Tibial artery (tissue), 4 donors: Measurements from ENCODE around the gene MMGT1.

Experiments
- DNase-seq, 2 donors: peaks; one replicate each; pipeline ENCODE4 v3.0.0-alpha.2; 2019
- H3K27ac ChIP-seq, 2 donors: fragments of 200-600 bp; sonication (generic) in 1 of 2; 1 replicate in 1 of 2; 2 replicates in 1 of 2; pipeline ENCODE4 v1.5.1; 2018 to 2019; ENCODE audit warnings: mild to moderate bottlenecking in 1 of 2
- H3K27me3 ChIP-seq, 2 donors: fragments of 200-600 bp; sonication (generic) in 1 of 2; one replicate each; pipeline versions ENCODE4 v1.5.1 to v1.6.0; 2016 to 2019
- H3K36me3 ChIP-seq, 3 donors: fragments of 200-600 bp; sonication (generic) in 2 of 3; one replicate each; pipeline ENCODE4 v1.5.1; 2016 to 2019; ENCODE audit warnings: mild to moderate bottlenecking in 2 of 3
- H3K4me1 ChIP-seq, 4 donors: fragments of 200-600 bp; sonication (generic) in 2 of 4; 1 replicate in 3 of 4; 2 replicates in 1 of 4; pipeline ENCODE4 v1.5.1; 2016 to 2019
- H3K4me3 ChIP-seq, 2 donors: fragments of 200-600 bp; sonication (generic) in 1 of 2; 1 replicate in 1 of 2; 2 replicates in 1 of 2; pipeline ENCODE4 v1.5.1; 2018 to 2019; ENCODE audit warnings: mild to moderate bottlenecking in 2 of 2
- H3K9me3 ChIP-seq, 3 donors: fragments of 200-600 bp; sonication (generic) in 1 of 3; one replicate each; pipeline ENCODE4 v1.5.1; 2016 to 2019
- intact Hi-C: fragments of 100-400 bp; cut with DNase I; formaldehyde crosslinking; loops from one replicate; pipeline ENCODE4 v1.15.0; 2023; ENCODE audit warnings: low total_unique reads
- TF ChIP-seq, protein P1 (sequence below), 2 experiments: fragments of 200-600 bp in 1 of 2; fragments of 450-650 bp in 1 of 2; IDR thresholded peaks; one replicate each; pipeline ENCODE4 v1.5.1; 2017 to 2019; ENCODE audit warnings: antibody characterized with exemption in 2 of 2, mild to moderate bottlenecking in 1 of 2, moderate library complexity in 1 of 2

MMGT1 gene

DNA sequence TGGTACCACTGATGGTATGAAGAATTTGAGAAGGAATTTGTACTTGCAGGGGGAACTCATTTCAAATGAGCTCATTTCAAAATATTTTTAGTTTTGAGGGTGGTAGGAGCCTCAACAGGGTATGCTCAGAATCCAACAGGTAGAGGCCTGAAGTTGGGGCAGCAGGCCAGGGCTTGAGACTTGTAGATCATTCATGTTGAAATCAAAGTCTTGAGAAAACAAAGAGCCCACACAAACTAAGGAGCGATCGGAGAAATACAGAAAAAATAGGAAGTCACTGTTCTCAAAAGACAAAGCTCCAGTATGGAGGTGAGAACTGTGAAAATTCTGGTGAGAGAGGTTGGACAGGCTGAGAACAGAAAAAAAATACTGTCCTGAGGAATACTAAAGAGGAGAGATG lies 10.5 kb upstream of the MMGT1 start:
- TF ChIP-seq, protein P1, sequence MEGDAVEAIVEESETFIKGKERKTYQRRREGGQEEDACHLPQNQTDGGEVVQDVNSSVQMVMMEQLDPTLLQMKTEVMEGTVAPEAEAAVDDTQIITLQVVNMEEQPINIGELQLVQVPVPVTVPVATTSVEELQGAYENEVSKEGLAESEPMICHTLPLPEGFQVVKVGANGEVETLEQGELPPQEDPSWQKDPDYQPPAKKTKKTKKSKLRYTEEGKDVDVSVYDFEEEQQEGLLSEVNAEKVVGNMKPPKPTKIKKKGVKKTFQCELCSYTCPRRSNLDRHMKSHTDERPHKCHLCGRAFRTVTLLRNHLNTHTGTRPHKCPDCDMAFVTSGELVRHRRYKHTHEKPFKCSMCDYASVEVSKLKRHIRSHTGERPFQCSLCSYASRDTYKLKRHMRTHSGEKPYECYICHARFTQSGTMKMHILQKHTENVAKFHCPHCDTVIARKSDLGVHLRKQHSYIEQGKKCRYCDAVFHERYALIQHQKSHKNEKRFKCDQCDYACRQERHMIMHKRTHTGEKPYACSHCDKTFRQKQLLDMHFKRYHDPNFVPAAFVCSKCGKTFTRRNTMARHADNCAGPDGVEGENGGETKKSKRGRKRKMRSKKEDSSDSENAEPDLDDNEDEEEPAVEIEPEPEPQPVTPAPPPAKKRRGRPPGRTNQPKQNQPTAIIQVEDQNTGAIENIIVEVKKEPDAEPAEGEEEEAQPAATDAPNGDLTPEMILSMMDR (IDR thresholded peaks at IDR 0.05) = no peak
- Histone ChIP-seq H3K36me3 (no peaks in the 10 kb centered on the region), H3K27me3 (no peaks in the 10 kb centered on the region), H3K9me3 (no peaks in the 10 kb centered on the region), H3K4me3 (peak overlapping the region; percentile 64 to 82), H3K27ac (peak overlapping the region; percentile 77 to 81), H3K4me1 (peaks cover 0 to 5% (median 1%) of the 10 kb centered on the region in 4 donors)
- DNase-seq = no peak
- intact Hi-C loops = no loop called here

GRCh38 chrX:135982860-135983259 lies 9.1 kb upstream of the MMGT1 start:
- DNase-seq = no peak
- intact Hi-C loops = no loop called here
- H3K9me3 ChIP-seq = no peaks in the 10 kb centered on the region
- peaks cover 0 to 5% (median 0%) of the 10 kb centered on the region in 4 donors for H3K4me1 ChIP-seq
- no peak overlapping the region for H3K4me3 ChIP-seq
- no peak overlapping the region for H3K27ac ChIP-seq
- H3K36me3 ChIP-seq = no peaks in the 10 kb centered on the region
- H3K27me3 ChIP-seq = no peaks in the 10 kb centered on the region
- TF ChIP-seq, protein P1 (IDR thresholded peaks at IDR 0.05) = no peak

GRCh38 chrX:135981668-135982067 lies 7.9 kb upstream of the MMGT1 start:
- Histone ChIP-seq H3K36me3 (no peaks in the 10 kb centered on the region), H3K27me3 (no peaks in the 10 kb centered on the region), H3K9me3 (no peaks in the 10 kb centered on the region), H3K4me3 (no peak overlapping the region), H3K27ac (no peak overlapping the region), H3K4me1 (no peaks in the 10 kb centered on the region)
- no peak for DNase-seq
- TF ChIP-seq, protein P1 (IDR thresholded peaks at IDR 0.05) = no peak
- intact Hi-C loops = no loop called here

DNA sequence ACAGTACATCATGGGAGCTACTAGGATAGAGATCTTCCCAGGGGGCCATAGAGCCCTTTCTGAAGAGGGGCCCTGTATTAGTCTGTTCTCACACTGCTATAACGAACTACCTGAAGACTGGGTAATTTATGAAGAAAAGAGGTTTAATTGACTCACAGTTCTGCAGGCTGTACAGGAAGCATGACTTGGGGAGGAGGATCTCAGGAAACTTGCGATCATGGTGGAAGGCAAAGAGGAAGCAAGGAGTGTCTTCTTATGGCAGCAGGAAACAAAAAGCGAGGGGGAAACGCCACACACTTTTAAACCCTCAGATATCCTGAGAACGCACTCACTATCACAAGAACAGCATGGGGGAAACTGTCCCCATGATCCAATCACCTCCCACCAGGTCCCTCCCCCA lies 7.2 kb upstream of the MMGT1 start:
- no peak for DNase-seq
- no peaks in the 10 kb centered on the region for H3K9me3 ChIP-seq
- H3K27me3 ChIP-seq = no peaks in the 10 kb centered on the region
- H3K4me3 ChIP-seq = no peak overlapping the region
- no peaks in the 10 kb centered on the region for H3K4me1 ChIP-seq
- no peaks in the 10 kb centered on the region for H3K36me3 ChIP-seq
- TF ChIP-seq, protein P1 (IDR thresholded peaks at IDR 0.05) = no peak
- intact Hi-C loops = no loop called here
- no peak overlapping the region for H3K27ac ChIP-seq

DNA sequence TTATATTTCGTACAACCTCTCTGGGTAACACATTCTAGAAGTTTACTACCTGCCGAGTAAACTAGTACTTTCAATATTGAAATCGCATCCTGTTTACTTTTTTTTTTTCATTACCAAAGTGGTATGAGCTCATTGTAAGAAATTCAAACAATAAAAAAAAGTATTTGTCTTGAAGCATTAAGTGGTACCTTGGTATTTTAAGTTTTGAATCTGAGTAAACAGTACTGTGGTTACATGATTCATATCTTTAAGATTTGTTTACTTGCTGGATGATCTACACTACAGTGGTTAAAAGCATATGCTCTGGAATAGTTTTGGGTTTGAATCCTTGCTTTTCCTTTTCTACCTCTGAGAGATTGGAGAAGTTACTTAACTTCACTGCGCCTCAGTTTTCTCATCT lies 3.8 kb upstream of the MMGT1 start:
- Histone ChIP-seq H3K4me1 (peaks cover 0 to 8% (median 5%) of the 10 kb centered on the region in 4 donors), H3K4me3 (no peak overlapping the region), H3K36me3 (no peaks in the 10 kb centered on the region), H3K27ac (no peak overlapping the region), H3K9me3 (no peaks in the 10 kb centered on the region), H3K27me3 (no peaks in the 10 kb centered on the region)
- TF ChIP-seq, protein P1 (IDR thresholded peaks at IDR 0.05) = no peak
- intact Hi-C loops = no loop called here
- no peak for DNase-seq

- intact Hi-C loops = no loop called here
Measured at GRCh38 chrX:135975421-135975820, 1.6 kb upstream of the MMGT1 start.

More at GRCh38 chrX:135975421-135975820, 1.6 kb upstream of the MMGT1 start:
- Histone ChIP-seq H3K27ac (no peak overlapping the region), H3K36me3 (no peaks in the 10 kb centered on the region), H3K4me3 (no peak overlapping the region), H3K9me3 (no peaks in the 10 kb centered on the region), H3K27me3 (no peaks in the 10 kb centered on the region), H3K4me1 (peaks cover 0 to 22% (median 9%) of the 10 kb centered on the region in 4 donors)
- TF ChIP-seq, protein P1 (IDR thresholded peaks at IDR 0.05) = no peak
- no peak for DNase-seq
